NOMO-1 treated with DMSO at 0.1 percent for 48 hours (cell line): ENCODE data around the gene DLG1.
A peak's percentile ranks its signal among the peaks of the same experiment; 100 is the strongest.
"Not testable (repeated sequence)": the region's sequence is repeated elsewhere in the genome, so short reads cannot be mapped to it uniquely, and the experiment has no call there.

Experiments
- DNase-seq: peaks from one replicate; lab custom pipeline; 2025; ENCODE audit not compliant: unreplicated experiment; lab: John Stamatoyannopoulos, UW

Gene DLG1

GRCh38 chr3:197292083-197292646 is 6.2 kb downstream of the DLG1 start:
- DNase-seq: no peak

- no peak for DNase-seq
Observed at GRCh38 chr3:197289726-197290125, 8.7 kb downstream of the DLG1 start.

DNA sequence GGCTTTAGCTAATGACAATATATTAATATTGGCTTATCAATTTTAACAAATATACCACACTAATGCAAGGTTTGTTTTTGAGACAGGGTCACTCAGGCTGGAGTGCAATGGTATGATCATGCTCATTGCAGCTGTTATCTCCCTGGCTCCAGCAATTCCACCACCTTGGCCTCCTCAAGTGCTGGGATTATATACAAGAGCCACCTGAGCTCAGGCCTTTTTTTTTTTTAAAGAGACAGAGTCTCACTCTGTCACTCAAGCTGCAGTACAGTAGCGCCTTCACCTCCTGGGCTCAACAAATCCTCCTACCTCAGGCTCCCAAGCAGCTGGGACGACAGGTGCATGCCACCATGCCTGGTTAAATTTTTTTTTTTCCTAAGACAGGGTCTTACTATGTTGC is 11.7 kb downstream of the DLG1 start:
- DNase-seq: no peak

DNA sequence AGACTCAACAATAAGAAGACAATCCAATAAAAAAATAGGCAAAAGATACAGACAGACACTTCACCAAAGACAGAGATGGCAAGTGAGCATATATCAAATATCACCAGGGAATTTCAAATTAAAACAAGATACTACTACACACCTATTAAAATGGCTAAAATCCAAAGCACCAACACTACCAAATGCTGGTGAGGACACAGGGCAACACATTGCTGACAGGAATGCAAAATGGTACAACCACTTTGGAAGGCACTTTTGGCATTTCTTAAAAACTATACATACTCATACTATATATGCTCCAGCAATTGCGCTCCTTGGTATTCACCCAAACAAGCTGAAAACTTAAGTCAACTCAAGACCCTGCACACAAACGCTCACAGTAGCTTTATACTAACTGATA is 12.9 kb downstream of the DLG1 start:
- DNase-seq: no peak

DNA sequence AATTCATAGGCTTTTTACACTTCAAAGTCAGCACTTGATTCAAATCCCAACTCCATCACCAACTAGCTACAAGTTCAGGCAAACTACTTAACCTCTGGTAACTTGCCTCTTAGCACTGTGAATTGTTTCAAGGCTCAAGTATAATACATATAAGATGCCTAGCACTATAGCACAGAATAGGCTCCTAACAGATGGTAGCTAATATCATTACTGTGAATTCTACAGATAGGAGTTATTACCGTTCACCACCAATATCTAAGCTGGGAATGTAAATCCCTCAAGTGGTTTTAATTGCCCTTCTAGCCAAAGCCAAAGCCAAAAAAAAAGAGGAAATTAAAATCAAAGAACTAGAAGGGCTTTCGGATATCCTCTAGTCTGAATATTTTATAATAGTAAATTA is 15.4 kb downstream of the DLG1 start:
- no peak for DNase-seq

DNA sequence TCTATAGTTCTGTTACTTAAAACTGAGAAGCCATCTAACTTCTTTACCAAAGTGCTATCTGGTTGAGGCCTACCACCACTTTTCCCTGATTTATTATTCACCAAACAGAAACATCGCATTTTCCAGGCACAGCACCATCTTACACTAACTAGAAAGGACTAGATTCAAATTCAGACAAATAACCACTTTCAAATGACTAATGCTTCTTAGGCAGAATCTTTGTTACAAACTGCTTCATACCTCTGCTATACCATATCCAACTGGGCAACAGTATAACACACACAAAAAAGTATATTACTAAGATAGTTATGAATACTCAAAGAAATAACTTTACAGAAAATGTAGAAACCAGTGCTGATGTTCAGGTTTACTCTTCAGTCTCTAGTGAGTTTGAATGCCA is 16.6 kb downstream of the DLG1 start:
- DNase-seq: no peak

- no peak for DNase-seq
Observed at GRCh38 chr3:197280156-197280555, 18.3 kb downstream of the DLG1 start.

GRCh38 chr3:197278933-197279332 is 19.5 kb downstream of the DLG1 start:
- no peak for DNase-seq

- DNase-seq: not testable (repeated sequence)
Observed at GRCh38 chr3:197276808-197277207, 21.6 kb downstream of the DLG1 start.

DNA sequence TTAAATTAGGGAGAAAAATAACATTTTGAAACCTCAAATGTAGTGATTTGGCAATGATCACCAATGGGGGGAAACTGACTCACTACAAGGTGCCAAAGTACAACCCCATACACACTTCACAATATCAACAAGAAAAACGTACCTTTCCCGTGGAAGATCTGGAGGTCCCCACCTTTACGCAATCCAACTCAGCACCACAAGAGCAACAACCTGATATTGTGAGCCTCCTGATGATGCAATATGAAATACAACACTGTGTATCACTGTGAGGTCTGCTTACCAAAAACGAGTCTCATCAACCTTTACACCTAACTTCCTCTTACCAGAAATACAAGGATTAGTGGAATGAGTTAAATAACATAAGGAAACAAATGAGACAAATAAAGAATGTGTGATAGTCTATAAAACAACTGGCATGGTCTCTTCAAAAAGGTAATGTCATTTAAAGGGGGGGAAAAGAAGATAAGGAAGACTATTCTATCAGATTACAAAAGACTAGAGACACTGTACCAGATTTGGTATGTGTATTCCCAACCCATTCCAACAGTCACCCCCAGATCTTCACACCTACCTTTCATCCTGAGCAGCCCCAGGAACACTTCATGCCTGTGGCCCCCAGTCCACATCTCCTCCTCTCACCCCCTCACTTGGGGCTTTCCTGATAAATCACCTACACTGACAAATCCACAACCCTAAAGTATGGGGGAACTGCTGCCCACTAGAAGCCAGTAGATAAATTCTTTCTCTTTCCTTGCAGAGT is 27.7 kb downstream of the DLG1 start:
- DNase-seq: no peak

- no peak for DNase-seq
Observed at GRCh38 chr3:197269024-197269423, 29.4 kb downstream of the DLG1 start.

GRCh38 chr3:197268294-197268693 is 30.1 kb downstream of the DLG1 start:
- no peak for DNase-seq

DNA sequence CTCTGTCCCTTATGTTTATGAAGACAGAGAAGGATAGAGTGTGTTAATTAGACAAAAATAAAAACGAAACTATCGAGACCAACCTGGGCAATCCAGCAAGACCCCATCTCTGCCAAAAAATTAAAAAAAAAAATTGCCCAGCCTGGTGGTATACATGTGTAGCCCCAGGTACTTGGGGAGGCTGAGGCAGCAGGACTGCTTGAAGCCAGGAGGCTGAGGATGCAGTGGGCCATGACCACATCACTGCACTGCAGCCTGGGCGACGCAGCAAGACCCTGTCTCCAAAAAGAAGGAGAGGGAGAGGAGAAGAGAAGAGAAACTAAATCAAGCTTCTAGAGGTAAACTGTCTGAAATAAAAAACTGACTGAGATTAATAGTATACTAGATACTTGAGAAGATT is 32.1 kb downstream of the DLG1 start:
- no peak for DNase-seq

DNA sequence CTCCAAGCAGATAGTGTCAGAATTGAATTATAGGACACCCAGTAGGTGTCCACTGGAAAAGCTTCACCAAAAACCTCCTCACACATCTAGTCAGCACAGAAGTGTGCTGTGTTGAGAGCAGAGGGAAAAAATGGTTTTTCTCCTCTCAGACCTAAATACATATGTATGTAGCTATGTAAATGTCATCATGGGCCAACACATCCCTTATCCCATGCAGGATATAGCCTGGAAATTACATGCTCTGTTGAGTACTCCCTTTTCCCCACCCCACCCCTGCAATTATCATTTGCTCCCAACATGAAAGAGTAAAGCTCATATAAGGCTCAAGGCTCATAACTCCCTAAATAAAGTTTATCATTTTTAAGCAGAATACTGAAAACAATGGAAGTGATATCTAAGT is 35.7 kb downstream of the DLG1 start:
- no peak for DNase-seq

- DNase-seq: no peak
Observed at GRCh38 chr3:197261164-197261509, 37.3 kb downstream of the DLG1 start.

DNA sequence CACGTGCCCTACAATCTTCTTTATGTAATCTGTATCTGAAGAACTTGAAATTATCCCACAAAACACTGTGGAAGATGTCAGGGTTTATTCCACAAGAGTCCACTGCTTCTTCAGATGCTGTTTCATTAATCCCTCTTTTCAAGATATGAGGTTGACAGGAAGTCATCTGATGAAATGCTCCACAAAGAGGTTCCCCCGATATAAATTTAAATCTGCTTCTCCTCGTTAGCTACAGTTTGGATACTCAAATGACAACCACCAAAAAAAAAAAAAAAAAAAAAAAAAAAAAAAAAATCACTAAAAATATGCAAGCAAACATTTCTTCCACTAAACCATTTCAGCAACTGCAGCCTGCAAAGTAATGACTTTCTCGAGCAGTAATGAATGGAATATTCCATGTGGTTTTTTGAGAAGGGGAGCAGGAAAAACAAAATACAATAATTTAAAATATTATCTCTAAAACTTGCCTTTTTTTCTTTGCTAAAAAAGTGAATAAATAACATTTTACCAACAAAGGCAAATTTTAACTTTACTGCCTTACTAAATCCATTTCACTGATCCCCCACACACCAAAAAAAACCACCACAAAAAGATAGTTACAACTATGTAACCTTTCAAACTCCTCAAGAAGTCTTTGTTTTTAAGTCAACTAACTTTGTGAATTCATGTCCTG is 37.8 kb downstream of the DLG1 start:
- DNase-seq: no peak

GRCh38 chr3:197259096-197259495 is 39.3 kb downstream of the DLG1 start:
- no peak for DNase-seq

- no peak for DNase-seq
Observed at GRCh38 chr3:197258168-197258755, 40.1 kb downstream of the DLG1 start.

- no peak for DNase-seq
Observed at GRCh38 chr3:197257711-197258110, 40.7 kb downstream of the DLG1 start.

GRCh38 chr3:197256836-197257444 is 41.5 kb downstream of the DLG1 start:
- peak; percentile 58 for DNase-seq

DNA sequence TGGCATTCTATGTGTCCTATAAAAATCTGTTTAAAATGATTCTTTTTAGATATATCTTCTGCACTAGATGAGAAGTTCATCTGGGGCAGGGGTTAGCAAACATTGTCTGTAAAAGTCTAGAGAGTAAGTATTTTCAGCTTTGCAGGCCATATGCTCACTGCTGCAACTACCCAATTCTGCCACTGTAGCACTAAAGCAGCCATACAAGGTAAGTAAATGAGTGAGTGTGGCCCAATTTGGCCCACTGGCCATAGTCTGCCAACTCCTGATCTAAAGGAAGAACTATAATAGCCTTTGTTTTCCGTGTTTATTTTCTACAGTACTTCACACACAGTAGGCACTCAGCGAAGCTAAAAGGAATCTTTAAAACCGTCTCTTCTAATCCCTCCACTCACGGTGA is 42.3 kb downstream of the DLG1 start:
- no peak for DNase-seq
